ENCODE results near the gene SEMA6D.
"Not testable (repeated sequence)": the region's sequence is repeated elsewhere in the genome, so short reads cannot be mapped to it uniquely, and the experiment has no call there.

GRCh38 chr15:47738144-47738825, 21.0 kb downstream of the SEMA6D start:
- TF ChIP-seq CTCF (IDR thresholded peaks at IDR 0.05; ENCODE audit: poor library complexity); EZH2 (IDR thresholded peaks at IDR 0.05; ENCODE audit: borderline replicate concordance); EZH2phosphoT487 (IDR thresholded peaks at IDR 0.05; ENCODE audit: low read depth, severe bottlenecking, unreplicated experiment): not testable (repeated sequence)

Measured in hepatocyte (in vitro differentiated cells).